ENCODE results near the gene ZNF136.
A peak's percentile ranks its signal among the peaks of the same experiment; 100 is the strongest.

ZNF136 gene

GRCh38 chr19:12163826-12164225 lies 930 bp downstream of the ZNF136 start:
- no peak for TF ChIP-seq CTCF (IDR thresholded peaks at IDR 0.05)
- peaks cover 42% of the 10 kb centered on the region for H3K36me3 Mint-ChIP-seq (ENCODE audit: low read depth)
- peaks cover 26% of the 10 kb centered on the region for H3K4me1 Mint-ChIP-seq
- H3K9me3 Mint-ChIP-seq, result peaks cover 55% of the 10 kb centered on the region
- no peak for DNase-seq
- peaks cover 16% of the 10 kb centered on the region for H3K27me3 Mint-ChIP-seq (ENCODE audit: low read depth, poor library complexity)
- H3K4me3 Mint-ChIP-seq, result peak overlapping the region; percentile 96
- H3K27ac Mint-ChIP-seq, result peak overlapping the region; percentile 97

- DNase-seq, result no peak
- no peak overlapping the region for H3K27ac Mint-ChIP-seq
- H3K27me3 Mint-ChIP-seq (ENCODE audit: low read depth, poor library complexity), result peaks cover 12% of the 10 kb centered on the region
- no peak for TF ChIP-seq CTCF (IDR thresholded peaks at IDR 0.05)
- peaks cover 59% of the 10 kb centered on the region for H3K9me3 Mint-ChIP-seq
- peaks cover 26% of the 10 kb centered on the region for H3K4me1 Mint-ChIP-seq
- peaks cover 67% of the 10 kb centered on the region for H3K36me3 Mint-ChIP-seq (ENCODE audit: low read depth)
- no peak overlapping the region for H3K4me3 Mint-ChIP-seq
Measured at GRCh38 chr19:12166626-12167025, 3.7 kb downstream of the ZNF136 start.

- H3K4me1 Mint-ChIP-seq, result no peaks in the 10 kb centered on the region
- H3K4me3 Mint-ChIP-seq, result no peak overlapping the region
- H3K36me3 Mint-ChIP-seq (ENCODE audit: low read depth), result peaks cover 96% of the 10 kb centered on the region
- H3K27me3 Mint-ChIP-seq (ENCODE audit: low read depth, poor library complexity), result peaks cover 3% of the 10 kb centered on the region
- no peak for TF ChIP-seq CTCF (IDR thresholded peaks at IDR 0.05)
- H3K27ac Mint-ChIP-seq, result no peak overlapping the region
- no peak for DNase-seq
- H3K9me3 Mint-ChIP-seq, result peaks cover 98% of the 10 kb centered on the region
Measured at GRCh38 chr19:12180377-12180776, 17.5 kb downstream of the ZNF136 start.

- Mint-ChIP-seq H3K4me3 (no peak overlapping the region), H3K9me3 (peaks cover 100% of the 10 kb centered on the region)
Measured at GRCh38 chr19:12187625-12188024, 24.7 kb downstream of the ZNF136 start.

GRCh38 chr19:12194827-12195731 lies 32.2 kb downstream of the ZNF136 start:
- DNase-seq, result peak; percentile 12
- H3K27ac Mint-ChIP-seq, result no peak overlapping the region

More at GRCh38 chr19:12187625-12188024, 24.7 kb downstream of the ZNF136 start:
- Mint-ChIP-seq H3K36me3 (ENCODE audit: low read depth) (peaks cover 98% of the 10 kb centered on the region), H3K27ac (no peak overlapping the region), H3K27me3 (ENCODE audit: low read depth, poor library complexity) (peaks cover 13% of the 10 kb centered on the region), H3K4me1 (no peaks in the 10 kb centered on the region)
- no peak for DNase-seq
- TF ChIP-seq CTCF (IDR thresholded peaks at IDR 0.05), result no peak

More at GRCh38 chr19:12194827-12195731, 32.2 kb downstream of the ZNF136 start:
- Mint-ChIP-seq H3K4me1 (no peaks in the 10 kb centered on the region), H3K9me3 (peaks cover 98% of the 10 kb centered on the region), H3K27me3 (ENCODE audit: low read depth, poor library complexity) (peaks cover 8% of the 10 kb centered on the region), H3K36me3 (ENCODE audit: low read depth) (peaks cover 94% of the 10 kb centered on the region), H3K4me3 (peak overlapping the region; percentile 44)
- no peak for TF ChIP-seq CTCF (IDR thresholded peaks at IDR 0.05)
